ENCODE measurements around the gene IL13RA1. TPM values are rescaled to one million over a fixed set of nuclear protein-coding genes. Genes with fewer than 3 reads are reported as not detected.

IL13RA1 gene
- total RNA-seq, 2 donors from 2014 or later: 15.2 to 23.6 TPM

GRCh38 chrX:118736394-118737010 lies 9.1 kb downstream of the IL13RA1 start:
- no peaks in the 10 kb centered on the region for H3K36me3 ChIP-seq (replicated peaks in 1 of 2; ENCODE audit: insufficient read depth in 1 of 2, low read depth in 2 of 2)
- ATAC-seq (no peak), DNase-seq (no peak)
- no peak overlapping the region for H3K4me3 ChIP-seq
- H3K27me3 ChIP-seq: no peaks in the 10 kb centered on the region
- intact Hi-C loops (cut with DNase I): no loop called here
- TF ChIP-seq CTCF (IDR thresholded peaks at IDR 0.05) (no peak), POLR2A (IDR thresholded peaks at IDR 0.05) (no peak)
- 99 to 100% methylated on average over 7 of the region's 7 CpGs for WGBS, 2 donors
- no peaks in the 10 kb centered on the region for H3K4me1 ChIP-seq
- no peak overlapping the region for H3K27ac ChIP-seq
- H3K9me3 ChIP-seq: no peaks in the 10 kb centered on the region

GRCh38 chrX:118739577-118739976 lies 12.2 kb downstream of the IL13RA1 start:
- no peak overlapping the region for H3K4me3 ChIP-seq
- H3K27me3 ChIP-seq: no peaks in the 10 kb centered on the region
- no peak for ATAC-seq
- H3K36me3 ChIP-seq (replicated peaks in 1 of 2; ENCODE audit: insufficient read depth in 1 of 2, low read depth in 2 of 2): no peaks in the 10 kb centered on the region
- TF ChIP-seq POLR2A (IDR thresholded peaks at IDR 0.05): no peak
- no peak for TF ChIP-seq CTCF (IDR thresholded peaks at IDR 0.05)
- no peak overlapping the region for H3K27ac ChIP-seq
- no peak for DNase-seq
- no peaks in the 10 kb centered on the region for H3K9me3 ChIP-seq
- intact Hi-C loops (cut with DNase I): no loop called here
- H3K4me1 ChIP-seq: no peaks in the 10 kb centered on the region

- H3K4me1 ChIP-seq: no peaks in the 10 kb centered on the region
- intact Hi-C loops (cut with DNase I): no loop called here
- H3K27me3 ChIP-seq: no peaks in the 10 kb centered on the region
- H3K27ac ChIP-seq: no peak overlapping the region
- H3K36me3 ChIP-seq (replicated peaks in 1 of 2; ENCODE audit: insufficient read depth in 1 of 2, low read depth in 2 of 2): no peaks in the 10 kb centered on the region
- ATAC-seq (no peak), DNase-seq (peak in 1 of 4 donors; percentile 11)
- no peaks in the 10 kb centered on the region for H3K9me3 ChIP-seq
- WGBS, 2 donors: 63 to 80% methylated on average over 4 to 5 of the region's 5 CpGs
- TF ChIP-seq POLR2A (IDR thresholded peaks at IDR 0.05): no peak
- TF ChIP-seq CTCF (IDR thresholded peaks at IDR 0.05): no peak
- H3K4me3 ChIP-seq: no peak overlapping the region
Measured at GRCh38 chrX:118740276-118740889, 13.0 kb downstream of the IL13RA1 start.

- Histone ChIP-seq H3K9me3 (no peaks in the 10 kb centered on the region), H3K4me1 (no peaks in the 10 kb centered on the region), H3K27ac (no peak overlapping the region), H3K4me3 (no peak overlapping the region), H3K36me3 (replicated peaks in 1 of 2; ENCODE audit: insufficient read depth in 1 of 2, low read depth in 2 of 2) (no peaks in the 10 kb centered on the region), H3K27me3 (no peaks in the 10 kb centered on the region)
- intact Hi-C loops (cut with DNase I): no loop called here
- no peak for ATAC-seq
- WGBS, 2 donors: 63 to 68% methylated on average over 2 of the region's 2 CpGs
- no peak for DNase-seq
- TF ChIP-seq CTCF (IDR thresholded peaks at IDR 0.05) (no peak), POLR2A (IDR thresholded peaks at IDR 0.05) (no peak)
Measured at GRCh38 chrX:118742176-118742575, 14.8 kb downstream of the IL13RA1 start.

GRCh38 chrX:118745570-118745969 lies 18.2 kb downstream of the IL13RA1 start:
- H3K4me1 ChIP-seq: no peaks in the 10 kb centered on the region
- DNase-seq (no peak), ATAC-seq (no peak)
- no peaks in the 10 kb centered on the region for H3K9me3 ChIP-seq
- no peak overlapping the region for H3K4me3 ChIP-seq
- no peaks in the 10 kb centered on the region for H3K36me3 ChIP-seq (replicated peaks in 1 of 2; ENCODE audit: insufficient read depth in 1 of 2, low read depth in 2 of 2)
- WGBS, 2 donors: 50 to 82% methylated on average over 1 to 2 of the region's 2 CpGs
- TF ChIP-seq CTCF (IDR thresholded peaks at IDR 0.05): no peak
- no peak for TF ChIP-seq POLR2A (IDR thresholded peaks at IDR 0.05)
- H3K27ac ChIP-seq: no peak overlapping the region
- H3K27me3 ChIP-seq: no peaks in the 10 kb centered on the region
- intact Hi-C loops (cut with DNase I): no loop called here

All from body of pancreas (tissue), 4 donors.